ENCODE measurements around the gene ZNF148.

DNA sequence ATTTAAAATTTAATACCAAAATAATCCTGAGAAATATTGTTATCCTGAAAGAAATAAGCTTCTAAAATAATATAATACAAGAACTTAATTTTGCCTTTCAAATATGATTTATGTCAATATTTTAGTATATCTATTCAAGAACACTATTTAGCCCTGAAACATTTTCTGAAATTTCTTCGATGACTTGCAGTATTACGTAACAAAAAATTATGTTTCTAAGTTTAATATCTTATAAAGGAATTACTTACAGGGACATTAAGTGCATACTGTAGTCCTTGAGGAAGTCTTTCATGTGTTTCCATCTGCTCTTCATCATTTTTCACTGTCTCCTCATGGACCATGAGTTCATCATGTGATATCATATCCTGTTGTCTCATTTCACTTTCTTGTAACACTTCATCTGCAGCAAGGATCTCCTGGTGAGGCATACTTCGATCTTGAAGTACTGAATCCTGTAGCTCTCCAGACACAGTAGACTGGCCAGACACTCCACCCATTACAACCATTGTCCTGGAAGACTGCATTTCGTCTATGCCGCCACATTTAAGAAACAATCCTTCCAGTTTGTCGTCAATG lies 62.0 kb downstream of the ZNF148 start:
- TF ChIP-seq POLR2A (IDR thresholded peaks at IDR 0.05) = no peak
- TF ChIP-seq CTCF (IDR thresholded peaks at IDR 0.05) = no peak
